ENCODE results near the gene GPS1. TPM values are rescaled to one million over a fixed set of nuclear protein-coding genes. Genes with fewer than 3 reads are reported as not detected.

The GPS1 gene
- total and polyA plus RNA-seq, 2 of the 4 experiments (the other 2 are of a cell fraction) = 157 to 181 TPM

GRCh38 chr17:82106688-82107305 lies 55.1 kb downstream of the GPS1 start:
- CTCF ChIA-PET = no interaction called here
- Histone ChIP-seq H3K9ac (ENCODE audit: low read depth, low read length) (no peak overlapping the region), H3K23ac (ENCODE audit: low read depth, low read length) (no peak overlapping the region), H2AK9ac (replicated peaks; ENCODE audit: low read depth, low read length, poor library complexity) (peak overlapping the region; percentile 9), H3K4ac (ENCODE audit: low read depth, low read length) (no peak overlapping the region), H3K79me1 (ENCODE audit: low read depth in 1 of 2, low read length in 2 of 2) (no peaks in the 10 kb centered on the region), H3K18ac (ENCODE audit: low read depth, low read length) (no peak overlapping the region), H3K27me3 (ENCODE audit: control insufficient read depth, insufficient read depth, low read length) (no peaks in the 10 kb centered on the region), H3K14ac (replicated peaks; ENCODE audit: low read depth, low read length) (peak overlapping the region; percentile 17; the same call in 1 of the 2 replicates), H3K27ac (ENCODE audit: insufficient read depth, low read length) (no peak overlapping the region), H3K36me3 (ENCODE audit: control insufficient read depth, insufficient read depth, low read length) (peaks cover 1% of the 10 kb centered on the region; the same call in 1 of the 2 replicates), H2AK5ac (ENCODE audit: low read depth, low read length) (no peak overlapping the region), H2BK20ac (ENCODE audit: low read depth, low read length) (no peak overlapping the region), H2BK15ac (ENCODE audit: low read depth, low read length) (no peak overlapping the region), H3K4me2 (ENCODE audit: low read depth, low read length) (no peak overlapping the region), H4K5ac (ENCODE audit: low read depth, low read length) (peak overlapping the region; percentile 44; the same call in 1 of the 2 replicates), H3K4me3 (ENCODE audit: insufficient read depth, low read depth, low read length) (no peak overlapping the region), H4K20me1 (ENCODE audit: insufficient read depth, low read length) (no peaks in the 10 kb centered on the region), H3K4me1 (ENCODE audit: control insufficient read depth, insufficient read depth, low read length) (peaks cover 12% of the 10 kb centered on the region), H2BK120ac (ENCODE audit: low read depth, low read length) (no peak overlapping the region), H2BK5ac (ENCODE audit: low read depth, low read length, poor library complexity, severe bottlenecking) (no peak overlapping the region), H4K8ac (ENCODE audit: low read depth in 2 of 2, low read length in 2 of 2) (peak overlapping the region; percentile 4 to 65; a peak in 2 of 4 replicates), H4K91ac (ENCODE audit: insufficient read depth, low read depth, low read length) (no peak overlapping the region; the same call in 1 of the 2 replicates), H2AFZ (replicated peaks; ENCODE audit: low read length, poor library complexity) (peak overlapping the region; percentile 82), H3K56ac (ENCODE audit: extremely low read depth, insufficient read depth, low read length) (no peak overlapping the region), H3K9me3 (ENCODE audit: control insufficient read depth, insufficient read depth, low read length) (no peaks in the 10 kb centered on the region), H3K9me1 (ENCODE audit: insufficient read depth, low read length) (no peaks in the 10 kb centered on the region)
- no TSS peak for BruUV-seq (replicated peaks)
- dilution Hi-C loops (cut with HindIII; ENCODE audit: low sequenced_read_pairs, unreplicated experiment) = no loop called here
- intact Hi-C loops (cut with micrococcal nuclease) = no loop called here
- in situ Hi-C loops (cut with MboI; ENCODE audit: low sequenced_read_pairs) = no loop called here
- TF ChIP-seq NFE2L2 (IDR thresholded peaks at IDR 0.05; ENCODE audit: low read depth, low read length) (no peak), CHD1 (IDR thresholded peaks at IDR 0.05; ENCODE audit: low read depth, low read length) (no peak), POLR2A (IDR thresholded peaks at IDR 0.05; ENCODE audit: low read depth, low read length) (no peak)
- peak; percentile 7 for ATAC-seq (ENCODE audit: low read depth)
- POLR2A ChIA-PET (ENCODE audit: unreplicated experiment) = no interaction called here
- no peak for DNase-seq
- 75% methylated on average over 6 of the region's 9 CpGs; no CpG with 5 or more reads in 1 of the 2 experiments for WGBS, 2 experiments (ENCODE audit: extremely low coverage in 2 of 2, insufficient read length in 1 of 2)

Other genes starting within 250 kb of the GPS1 start
- not detected in 2 replicates for gene GCGR, start 247.7 kb upstream of the GPS1 start, total RNA-seq (2012; rRNA removed)
- not detected in 2 replicates for gene GCGR, start 247.7 kb upstream of the GPS1 start, polyA plus RNA-seq (2012; rRNA removed)
- gene MCRIP1, start 218.6 kb upstream of the GPS1 start, total RNA-seq (2012; rRNA removed) = 56.5 and 58.9 TPM in 2 replicates
- gene MCRIP1, start 218.6 kb upstream of the GPS1 start, polyA plus RNA-seq (2012; rRNA removed) = 164 and 196 TPM in 2 replicates
- not detected in 2 replicates for gene PPP1R27, start 216.8 kb upstream of the GPS1 start, total RNA-seq (2012; rRNA removed)
- 0.20 and 0.21 TPM in 2 replicates for gene PPP1R27, start 216.8 kb upstream of the GPS1 start, polyA plus RNA-seq (2012; rRNA removed)
- 917 and 932 TPM in 2 replicates for gene P4HB, start 191.4 kb upstream of the GPS1 start, total RNA-seq (2012; rRNA removed)
- gene P4HB, start 191.4 kb upstream of the GPS1 start, polyA plus RNA-seq (2012; rRNA removed) = 530 and 599 TPM in 2 replicates
- 62.7 and 77.2 TPM in 2 replicates for gene ARHGDIA, start 180.6 kb upstream of the GPS1 start, total RNA-seq (2012; rRNA removed)
- 324 and 362 TPM in 2 replicates for gene ARHGDIA, start 180.6 kb upstream of the GPS1 start, polyA plus RNA-seq (2012; rRNA removed)
- gene ALYREF, start 160.3 kb upstream of the GPS1 start, total RNA-seq (2012; rRNA removed) = 144 and 159 TPM in 2 replicates
- 88.6 and 112 TPM in 2 replicates for gene ALYREF, start 160.3 kb upstream of the GPS1 start, polyA plus RNA-seq (2012; rRNA removed)
- gene ANAPC11, start 160.2 kb upstream of the GPS1 start, total RNA-seq (2012; rRNA removed) = 183 and 242 TPM in 2 replicates
- gene ANAPC11, start 160.2 kb upstream of the GPS1 start, polyA plus RNA-seq (2012; rRNA removed) = 387 and 508 TPM in 2 replicates
- under 0.01 TPM in 1 of 2 replicates, not detected in the other for gene NPB, start 149.7 kb upstream of the GPS1 start, total RNA-seq (2012; rRNA removed)
- gene NPB, start 149.7 kb upstream of the GPS1 start, polyA plus RNA-seq (2012; rRNA removed) = 0.51 and 1.2 TPM in 2 replicates
- gene PCYT2, start 140.5 kb upstream of the GPS1 start, total RNA-seq (2012; rRNA removed) = 31.9 and 37.3 TPM in 2 replicates
- 38.5 and 43.0 TPM in 2 replicates for gene PCYT2, start 140.5 kb upstream of the GPS1 start, polyA plus RNA-seq (2012; rRNA removed)
- 13.9 and 14.5 TPM in 2 replicates for gene SIRT7, start 133.7 kb upstream of the GPS1 start, total RNA-seq (2012; rRNA removed)
- 19.8 and 20.5 TPM in 2 replicates for gene SIRT7, start 133.7 kb upstream of the GPS1 start, polyA plus RNA-seq (2012; rRNA removed)
- gene MAFG, start 124.2 kb upstream of the GPS1 start, total RNA-seq (2012; rRNA removed) = 6.1 and 6.4 TPM in 2 replicates
- 14.3 and 15.4 TPM in 2 replicates for gene MAFG, start 124.2 kb upstream of the GPS1 start, polyA plus RNA-seq (2012; rRNA removed)
- gene PYCR1, start 114.6 kb upstream of the GPS1 start, total RNA-seq (2012; rRNA removed) = 95.0 and 115 TPM in 2 replicates
- 177 and 181 TPM in 2 replicates for gene PYCR1, start 114.6 kb upstream of the GPS1 start, polyA plus RNA-seq (2012; rRNA removed)
- not detected in 2 replicates for gene MYADML2, start 104.7 kb upstream of the GPS1 start, total RNA-seq (2012; rRNA removed)
- gene MYADML2, start 104.7 kb upstream of the GPS1 start, polyA plus RNA-seq (2012; rRNA removed) = not detected in 2 replicates
- not detected in 2 replicates for gene NOTUM, start 90.7 kb upstream of the GPS1 start, total RNA-seq (2012; rRNA removed)
- 0.05 and 0.06 TPM in 2 replicates for gene NOTUM, start 90.7 kb upstream of the GPS1 start, polyA plus RNA-seq (2012; rRNA removed)
- 7.2 and 8.3 TPM in 2 replicates for gene ASPSCR1, start 74.3 kb upstream of the GPS1 start, total RNA-seq (2012; rRNA removed)
- 17.2 and 26.0 TPM in 2 replicates for gene ASPSCR1, start 74.3 kb upstream of the GPS1 start, polyA plus RNA-seq (2012; rRNA removed)
- gene CENPX, start 29.0 kb upstream of the GPS1 start, total RNA-seq (2012; rRNA removed) = 44.8 and 45.3 TPM in 2 replicates
- gene CENPX, start 29.0 kb upstream of the GPS1 start, polyA plus RNA-seq (2012; rRNA removed) = 86.8 and 100 TPM in 2 replicates
- 7.2 and 7.8 TPM in 2 replicates for gene LRRC45, start 28.6 kb upstream of the GPS1 start, total RNA-seq (2012; rRNA removed)
- gene LRRC45, start 28.6 kb upstream of the GPS1 start, polyA plus RNA-seq (2012; rRNA removed) = 10.2 and 10.9 TPM in 2 replicates
- gene RAC3, start 20.2 kb upstream of the GPS1 start, total RNA-seq (2012; rRNA removed) = 5.7 and 7.2 TPM in 2 replicates
- 23.4 and 32.0 TPM in 2 replicates for gene RAC3, start 20.2 kb upstream of the GPS1 start, polyA plus RNA-seq (2012; rRNA removed)
- gene DCXR, start 14.2 kb upstream of the GPS1 start, total RNA-seq (2012; rRNA removed) = 36.6 and 36.9 TPM in 2 replicates
- gene DCXR, start 14.2 kb upstream of the GPS1 start, polyA plus RNA-seq (2012; rRNA removed) = 129 and 139 TPM in 2 replicates
- 6.8 and 8.6 TPM in 2 replicates for gene RFNG, start 87 bp upstream of the GPS1 start, total RNA-seq (2012; rRNA removed)
- gene RFNG, start 87 bp upstream of the GPS1 start, polyA plus RNA-seq (2012; rRNA removed) = 47.3 and 51.1 TPM in 2 replicates
- gene DUS1L, start 13.9 kb downstream of the GPS1 start, total RNA-seq (2012; rRNA removed) = 26.9 and 29.0 TPM in 2 replicates
- gene DUS1L, start 13.9 kb downstream of the GPS1 start, polyA plus RNA-seq (2012; rRNA removed) = 76.9 and 95.3 TPM in 2 replicates
- gene FASN, start 46.3 kb downstream of the GPS1 start, total RNA-seq (2012; rRNA removed) = 12.4 and 15.3 TPM in 2 replicates
- 56.0 and 68.5 TPM in 2 replicates for gene FASN, start 46.3 kb downstream of the GPS1 start, polyA plus RNA-seq (2012; rRNA removed)
- gene CCDC57, start 160.9 kb downstream of the GPS1 start, total RNA-seq (2012; rRNA removed) = 6.9 and 7.3 TPM in 2 replicates
- 31.3 and 32.4 TPM in 2 replicates for gene CCDC57, start 160.9 kb downstream of the GPS1 start, polyA plus RNA-seq (2012; rRNA removed)
- 49.1 and 49.7 TPM in 2 replicates for gene SLC16A3, start 177.1 kb downstream of the GPS1 start, total RNA-seq (2012; rRNA removed)
- gene SLC16A3, start 177.1 kb downstream of the GPS1 start, polyA plus RNA-seq (2012; rRNA removed) = 181 and 204 TPM in 2 replicates
- 38.3 and 47.1 TPM in 2 replicates for gene CSNK1D, start 221.8 kb downstream of the GPS1 start, total RNA-seq (2012; rRNA removed)
- gene CSNK1D, start 221.8 kb downstream of the GPS1 start, polyA plus RNA-seq (2012; rRNA removed) = 144 and 186 TPM in 2 replicates

Measured in IMR-90 (cell line).